SK-N-SH (cell line): Measurements from ENCODE around the gene MYH3. TPM values are rescaled to one million over a fixed set of nuclear protein-coding genes. Genes with fewer than 3 reads are reported as not detected.

Source experiments
- CTCF ChIA-PET: fragments of 300-600, 350-600 bp; formaldehyde crosslinking; extraction: SDS; loops from one replicate; lab custom pipeline; 2021; lab: Yijun Ruan, JAX
- POLR2A ChIA-PET: fragments of 350-600 bp; sonication (Branson Sonifier 250); formaldehyde crosslinking; extraction: SDS; loops from one replicate; lab custom pipeline; 2020; ENCODE audit warnings: antibody characterized with exemption, inconsistent platforms; lab: Yijun Ruan, JAX
- DNase-seq: peaks from one replicate; pipeline ENCODE4 v3.0.0; 2012
- H2AFZ ChIP-seq: fragments of 200-600 bp; sonication (generic); 2 replicates; pipeline ENCODE4 v1.8.1; 2016; ENCODE audit warnings: antibody characterized with exemption, mild to moderate bottlenecking, low read depth
- H3F3A ChIP-seq: fragments of 200-600 bp; sonication (generic); replicated peaks from 2 replicates; pipeline ENCODE3; 2016; ENCODE audit warnings: antibody characterized with exemption, mild to moderate bottlenecking; ENCODE audit not compliant: insufficient read depth
- H3K27ac ChIP-seq, 2 experiments: fragments of 200-500 bp in 1 of 2; fragments of 200-600 bp in 1 of 2; sonication (Bioruptor generic) in 1 of 2; sonication (generic), shearing (Covaris generic) in 1 of 2; 2 replicates each; pipeline versions ENCODE4 v1.5.1 to v1.6.1; 2014 to 2016; ENCODE audit warnings: low read depth in 2 of 2, inconsistent platforms in 1 of 2, low read length in 1 of 2, mild to moderate bottlenecking in 1 of 2, mixed read lengths in 1 of 2
- H3K27me3 ChIP-seq: fragments of 200-600 bp; sonication (generic), shearing (Covaris generic); 2 replicates; pipeline ENCODE4 v1.6.1; 2016; ENCODE audit warnings: mixed run types; ENCODE audit not compliant: insufficient read depth
- H3K36me3 ChIP-seq, 2 experiments: fragments of 200-500 bp in 1 of 2; fragments of 200-600 bp in 1 of 2; sonication (Bioruptor generic) in 1 of 2; sonication (generic) in 1 of 2; replicated peaks in 1 of 2; 2 replicates each; pipeline versions ENCODE3 to v1.5.1; 2014 to 2016; ENCODE audit warnings: low read length in 1 of 2, mild to moderate bottlenecking in 1 of 2; ENCODE audit not compliant: insufficient read depth in 2 of 2, control insufficient read depth in 1 of 2
- H3K4me1 ChIP-seq, 2 experiments: fragments of 200-500 bp in 1 of 2; fragments of 200-600 bp in 1 of 2; sonication (Bioruptor generic) in 1 of 2; sonication (generic), shearing (Covaris generic) in 1 of 2; 2 replicates each; pipeline versions ENCODE4 v1.5.1 to v1.6.1; 2014 to 2016; ENCODE audit warnings: low read depth in 1 of 2, low read length in 1 of 2, mixed run types in 1 of 2; ENCODE audit not compliant: insufficient read depth in 2 of 2, control insufficient read depth in 1 of 2
- H3K4me2 ChIP-seq: fragments of 200-600 bp; sonication (generic), shearing (Covaris generic); 2 replicates; pipeline ENCODE4 v1.6.1; 2017; ENCODE audit warnings: mixed run types
- H3K4me3 ChIP-seq, 2 experiments: fragments of 200-500 bp in 1 of 2; fragments of 200-600 bp in 1 of 2; sonication (Bioruptor generic) in 1 of 2; sonication (generic), shearing (Covaris generic) in 1 of 2; 2 replicates each; pipeline versions ENCODE4 v1.5.1 to v1.8.1; 2014 to 2016; ENCODE audit warnings: low read depth in 2 of 2, inconsistent platforms in 1 of 2, low read length in 1 of 2, mild to moderate bottlenecking in 1 of 2, mixed read lengths in 1 of 2, moderate library complexity in 1 of 2
- H3K79me2 ChIP-seq: fragments of 200-600 bp; sonication (generic); 2 replicates; pipeline ENCODE4 v1.8.1; 2017; ENCODE audit warnings: mild to moderate bottlenecking; ENCODE audit not compliant: insufficient read depth
- H3K9ac ChIP-seq: fragments of 200-600 bp; sonication (generic); 2 replicates; pipeline ENCODE4 v1.6.1; 2017; ENCODE audit warnings: mixed run types
- H3K9me2 ChIP-seq: fragments of 200-600 bp; sonication (generic); 2 replicates; pipeline ENCODE4 v1.6.1; 2017; ENCODE audit warnings: mixed run types
- H3K9me3 ChIP-seq: fragments of 200-600 bp; sonication (generic); 2 replicates; pipeline ENCODE4 v1.6.1; 2017; ENCODE audit warnings: mixed run types, mild to moderate bottlenecking, moderate library complexity
- H4K20me1 ChIP-seq: fragments of 200-600 bp; sonication (generic); 2 replicates; pipeline ENCODE4 v1.6.1; 2017; ENCODE audit warnings: mild to moderate bottlenecking, mixed run types; ENCODE audit not compliant: insufficient read depth
- FOSL2 ChIP-seq: IDR thresholded peaks from 2 replicates; pipeline ENCODE4 v1.4.0; 2012; ENCODE audit warnings: low read depth, mild to moderate bottlenecking, moderate library complexity, borderline replicate concordance
- GABPA ChIP-seq: IDR thresholded peaks from 2 replicates; pipeline ENCODE4 v1.4.0; 2012; ENCODE audit warnings: low read depth, mild to moderate bottlenecking
- GATA2 ChIP-seq: sonication (generic); formaldehyde crosslinking; IDR thresholded peaks from 2 replicates; pipeline ENCODE4 v1.5.0; 2020; ENCODE audit warnings: mild to moderate bottlenecking, missing genetic modification reagents
- NFIC ChIP-seq: IDR thresholded peaks from 2 replicates; pipeline ENCODE4 v1.4.0; 2012; ENCODE audit warnings: borderline replicate concordance
- RAD21 ChIP-seq: IDR thresholded peaks from 2 replicates; pipeline ENCODE4 v1.6.1; 2012; ENCODE audit warnings: mild to moderate bottlenecking, low read length
- RFX5 ChIP-seq: IDR thresholded peaks from 2 replicates; pipeline ENCODE4 v1.6.1; 2012; ENCODE audit warnings: mild to moderate bottlenecking, improper control_type of control experiment, low read length
- SIN3A ChIP-seq: IDR thresholded peaks from 2 replicates; pipeline ENCODE4 v1.6.1; 2012; ENCODE audit warnings: low read depth, mild to moderate bottlenecking, low read length, moderate library complexity, borderline replicate concordance
- SMC3 ChIP-seq: IDR thresholded peaks from 2 replicates; pipeline ENCODE4 v1.6.1; 2012; ENCODE audit warnings: low read depth, low read length, improper control_type of control experiment
- TCF12 ChIP-seq: IDR thresholded peaks from 2 replicates; pipeline ENCODE4 v1.4.0; 2012
- TEAD4 ChIP-seq: IDR thresholded peaks from 2 replicates; pipeline ENCODE4 v1.4.0; 2012; ENCODE audit warnings: mild to moderate bottlenecking, borderline replicate concordance; ENCODE audit not compliant: insufficient read depth
- USF2 ChIP-seq: fragments of 150-350 bp; IDR thresholded peaks from 2 replicates; pipeline ENCODE4 v1.6.1; 2017; ENCODE audit warnings: antibody characterized with exemption, low read length, low read depth, borderline replicate concordance
- ZBTB33 ChIP-seq: IDR thresholded peaks from 2 replicates; pipeline ENCODE4 v1.4.0; 2012; ENCODE audit warnings: low read depth, borderline replicate concordance
- WGBS: methylation state at CpG from one replicate; pipeline ENCODE4 v1.1.6; 2017; ENCODE audit warnings: low lambda C conversion rate; 5-methylcytosine and 5-hydroxymethylcytosine counted together
- polyA plus RNA-seq, 3 experiments: library from polyadenylated mRNA; depleted of rRNA; stranded (reverse); fragments of >200 nt; gene quantifications; 2 replicates each; pipeline ENCODE4 v1.2.3, GENCODE V29; 2012
- TF ChIP-seq, protein P1 (sequence below): fragments of 150-350 bp; IDR thresholded peaks from 2 replicates; pipeline ENCODE4 v1.6.1; 2016; ENCODE audit warnings: mild to moderate bottlenecking, low read depth, low read length
- TF ChIP-seq, protein P2 (sequence below): IDR thresholded peaks from 2 replicates; pipeline ENCODE4 v1.4.0; 2012; ENCODE audit warnings: low read depth
- TF ChIP-seq, protein P3 (sequence below): IDR thresholded peaks from 2 replicates; pipeline ENCODE4 v1.4.0; 2012; ENCODE audit warnings: low read depth, borderline replicate concordance

Gene MYH3
- polyA plus RNA-seq, 1 of the 3 experiments (the other 2 are of a cell fraction): 2.7 TPM

DNA sequence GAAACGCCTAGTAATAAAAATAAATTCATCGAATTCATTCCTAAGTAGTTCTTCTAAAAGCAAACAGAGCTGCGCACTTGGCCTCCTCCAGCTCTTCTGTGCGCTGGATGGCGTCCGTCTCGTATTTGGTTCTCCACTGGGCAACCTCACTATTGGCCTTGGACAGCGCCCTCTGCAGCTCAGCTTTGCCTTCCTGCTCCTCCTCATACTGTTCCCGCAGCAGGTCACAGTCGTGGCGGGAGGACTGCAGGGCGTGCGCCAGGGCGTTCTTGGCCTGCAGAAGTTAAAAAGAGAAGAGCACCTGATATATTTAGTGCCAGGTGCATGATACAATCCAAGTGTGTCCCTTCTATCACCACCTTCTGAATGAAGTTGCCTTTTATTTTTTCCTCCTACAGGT lies 21.8 kb downstream of the MYH3 start:
- POLR2A ChIA-PET: no interaction called here

More for the DNA sequence above, 21.8 kb downstream of the MYH3 start:
- TF ChIP-seq, protein P1, sequence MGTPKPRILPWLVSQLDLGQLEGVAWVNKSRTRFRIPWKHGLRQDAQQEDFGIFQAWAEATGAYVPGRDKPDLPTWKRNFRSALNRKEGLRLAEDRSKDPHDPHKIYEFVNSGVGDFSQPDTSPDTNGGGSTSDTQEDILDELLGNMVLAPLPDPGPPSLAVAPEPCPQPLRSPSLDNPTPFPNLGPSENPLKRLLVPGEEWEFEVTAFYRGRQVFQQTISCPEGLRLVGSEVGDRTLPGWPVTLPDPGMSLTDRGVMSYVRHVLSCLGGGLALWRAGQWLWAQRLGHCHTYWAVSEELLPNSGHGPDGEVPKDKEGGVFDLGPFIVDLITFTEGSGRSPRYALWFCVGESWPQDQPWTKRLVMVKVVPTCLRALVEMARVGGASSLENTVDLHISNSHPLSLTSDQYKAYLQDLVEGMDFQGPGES: no peak
- TF ChIP-seq GATA2 (CRISPR knock-in tag): no peak
- TF ChIP-seq ZBTB33: no peak
- no peak for TF ChIP-seq NFIC
- TF ChIP-seq, protein P2, sequence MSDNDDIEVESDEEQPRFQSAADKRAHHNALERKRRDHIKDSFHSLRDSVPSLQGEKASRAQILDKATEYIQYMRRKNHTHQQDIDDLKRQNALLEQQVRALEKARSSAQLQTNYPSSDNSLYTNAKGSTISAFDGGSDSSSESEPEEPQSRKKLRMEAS: no peak
- TF ChIP-seq FOSL2: no peak
- no peak for TF ChIP-seq SMC3
- no peak for TF ChIP-seq RAD21
- no peak for TF ChIP-seq TEAD4
- no peak for TF ChIP-seq SIN3A
- no peak for TF ChIP-seq TCF12
- no peak for TF ChIP-seq RFX5
- TF ChIP-seq, protein P3, sequence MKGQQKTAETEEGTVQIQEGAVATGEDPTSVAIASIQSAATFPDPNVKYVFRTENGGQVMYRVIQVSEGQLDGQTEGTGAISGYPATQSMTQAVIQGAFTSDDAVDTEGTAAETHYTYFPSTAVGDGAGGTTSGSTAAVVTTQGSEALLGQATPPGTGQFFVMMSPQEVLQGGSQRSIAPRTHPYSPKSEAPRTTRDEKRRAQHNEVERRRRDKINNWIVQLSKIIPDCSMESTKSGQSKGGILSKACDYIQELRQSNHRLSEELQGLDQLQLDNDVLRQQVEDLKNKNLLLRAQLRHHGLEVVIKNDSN: no peak
- no peak for TF ChIP-seq USF2
- no peak for TF ChIP-seq GABPA
- Histone ChIP-seq H3F3A (no peaks in the 10 kb centered on the region), H3K36me3 (peaks cover 0 to 6% of the 10 kb centered on the region in 2 experiments), H4K20me1 (no peaks in the 10 kb centered on the region), H3K4me3 (no peak overlapping the region), H3K4me2 (no peak overlapping the region), H3K27me3 (no peaks in the 10 kb centered on the region), H2AFZ (no peak overlapping the region), H3K9me2 (no peaks in the 10 kb centered on the region), H3K9me3 (no peaks in the 10 kb centered on the region), H3K4me1 (no peaks in the 10 kb centered on the region), H3K9ac (no peak overlapping the region), H3K79me2 (no peaks in the 10 kb centered on the region), H3K27ac (no peak overlapping the region)
- CTCF ChIA-PET: interaction anchor here (1.5 to 10.1 kb wide), 3 partner anchors 10 to 45 kb away, joined by 3 to 155 read pairs (median 104); no protein-coding TSS in a partner anchor
- WGBS: 92% methylated on average over 14 of the region's 14 CpGs
- DNase-seq: no peak
